Omental fat pad (tissue), 4 donors: Measurements from ENCODE around the gene TBC1D9. TPM values are rescaled to one million over a fixed set of nuclear protein-coding genes. Genes with fewer than 3 reads are reported as not detected.

Source experiments
- ATAC-seq: fragments of 150-250 bp; one replicate; pipeline ENCODE4 v1.9.1; 2016; ENCODE audit warnings: mild to moderate bottlenecking, moderate library complexity; ENCODE audit not compliant: low FRiP score
- DNase-seq: peaks from one replicate; pipeline ENCODE4 v3.0.0-alpha.2; 2019; ENCODE audit warnings: low spot score
- total RNA-seq, 4 donors: library from RNA; depleted of rRNA; stranded (reverse); fragments of >200 nt; gene quantifications; one replicate each; pipeline ENCODE4 v1.1.0, GENCODE V29; 2016
- TF ChIP-seq, protein P1 (sequence below), 3 donors: fragments of 450-650 bp; IDR thresholded peaks; one replicate each; pipeline ENCODE4 v1.5.1; 2016 to 2017; ENCODE audit warnings: antibody characterized with exemption in 3 of 3, mild to moderate bottlenecking in 3 of 3, moderate library complexity in 2 of 3

TBC1D9 gene
- 10 to 100 TPM; 29.6 to 60.3 (median 48.3) TPM for total RNA-seq

DNA sequence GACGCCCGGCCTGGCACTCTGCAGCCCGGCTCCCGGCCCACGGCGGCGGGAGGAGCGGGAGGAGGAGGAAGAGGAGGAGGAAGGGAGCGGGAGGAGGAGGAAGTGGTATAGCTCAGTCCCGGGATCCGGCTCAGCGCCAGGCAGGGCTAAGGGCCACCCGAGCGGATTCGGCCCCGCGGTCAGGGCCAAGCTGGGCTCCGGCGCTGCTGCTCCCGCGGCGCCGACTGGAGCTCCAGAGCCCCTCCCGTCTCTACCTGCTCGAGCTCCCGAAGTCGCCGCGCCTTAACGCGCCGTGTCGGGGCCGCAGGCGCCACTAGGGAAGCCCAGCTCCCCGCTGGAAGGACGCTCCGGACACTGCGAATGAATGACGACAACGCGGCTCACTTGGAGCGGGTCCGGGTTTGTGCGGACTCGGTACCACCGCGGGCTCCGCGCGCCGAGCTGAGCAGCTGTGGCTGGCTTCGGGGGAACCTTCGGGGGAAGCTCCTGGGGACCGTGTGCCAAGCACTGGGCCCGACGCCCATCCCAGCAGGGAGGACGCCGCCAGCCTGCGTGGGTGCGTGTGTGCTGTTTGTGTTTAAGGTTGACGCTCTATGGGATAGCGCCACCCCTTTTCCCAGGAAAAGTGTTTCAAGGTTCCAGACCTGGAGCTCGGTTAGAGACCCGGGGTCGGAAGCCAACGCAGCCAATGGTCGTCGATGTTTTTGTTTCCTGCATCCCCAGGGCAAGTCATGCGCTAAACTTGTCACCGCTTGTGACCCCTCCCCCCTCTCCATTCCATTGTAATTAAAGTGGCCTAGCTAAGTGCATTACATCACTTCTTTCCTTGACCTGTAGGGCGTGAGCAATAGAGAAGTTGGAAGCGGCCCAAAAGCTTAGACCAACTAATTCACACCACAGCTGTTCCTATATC is at the start of gene TBC1D9:
TSS of gene TBC1D9 (minus strand) at position 67 of the 913 bp plus-strand sequence. CDS start 340 bp downstream, outside the sequence.
- peak; percentile 75 for DNase-seq
- ATAC-seq, result peak; percentile 81
- TF ChIP-seq, protein P1, sequence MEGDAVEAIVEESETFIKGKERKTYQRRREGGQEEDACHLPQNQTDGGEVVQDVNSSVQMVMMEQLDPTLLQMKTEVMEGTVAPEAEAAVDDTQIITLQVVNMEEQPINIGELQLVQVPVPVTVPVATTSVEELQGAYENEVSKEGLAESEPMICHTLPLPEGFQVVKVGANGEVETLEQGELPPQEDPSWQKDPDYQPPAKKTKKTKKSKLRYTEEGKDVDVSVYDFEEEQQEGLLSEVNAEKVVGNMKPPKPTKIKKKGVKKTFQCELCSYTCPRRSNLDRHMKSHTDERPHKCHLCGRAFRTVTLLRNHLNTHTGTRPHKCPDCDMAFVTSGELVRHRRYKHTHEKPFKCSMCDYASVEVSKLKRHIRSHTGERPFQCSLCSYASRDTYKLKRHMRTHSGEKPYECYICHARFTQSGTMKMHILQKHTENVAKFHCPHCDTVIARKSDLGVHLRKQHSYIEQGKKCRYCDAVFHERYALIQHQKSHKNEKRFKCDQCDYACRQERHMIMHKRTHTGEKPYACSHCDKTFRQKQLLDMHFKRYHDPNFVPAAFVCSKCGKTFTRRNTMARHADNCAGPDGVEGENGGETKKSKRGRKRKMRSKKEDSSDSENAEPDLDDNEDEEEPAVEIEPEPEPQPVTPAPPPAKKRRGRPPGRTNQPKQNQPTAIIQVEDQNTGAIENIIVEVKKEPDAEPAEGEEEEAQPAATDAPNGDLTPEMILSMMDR (IDR thresholded peaks at IDR 0.05), result no peak

DNA sequence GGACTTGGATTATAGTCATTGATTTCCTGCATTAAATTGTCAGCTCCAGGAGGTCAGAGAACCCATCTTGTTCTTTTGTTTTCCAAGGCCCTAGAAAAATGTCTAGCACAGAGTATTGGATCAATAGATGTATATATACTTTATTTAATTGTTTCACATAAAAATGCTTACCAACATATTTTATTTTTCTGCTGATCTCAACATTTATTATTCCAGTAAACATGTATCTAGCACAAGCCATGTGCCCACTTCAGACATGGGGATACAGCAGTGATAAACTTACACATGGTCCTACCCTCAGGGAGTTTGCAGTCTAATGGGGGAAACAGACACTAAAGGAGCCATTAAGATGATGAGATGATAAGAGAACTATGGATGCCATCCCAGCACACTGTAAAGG is 49.1 kb upstream of the TBC1D9 start:
- DNase-seq (no peak), ATAC-seq (no peak)
- TF ChIP-seq, protein P1 (IDR thresholded peaks at IDR 0.05), result no peak

DNA sequence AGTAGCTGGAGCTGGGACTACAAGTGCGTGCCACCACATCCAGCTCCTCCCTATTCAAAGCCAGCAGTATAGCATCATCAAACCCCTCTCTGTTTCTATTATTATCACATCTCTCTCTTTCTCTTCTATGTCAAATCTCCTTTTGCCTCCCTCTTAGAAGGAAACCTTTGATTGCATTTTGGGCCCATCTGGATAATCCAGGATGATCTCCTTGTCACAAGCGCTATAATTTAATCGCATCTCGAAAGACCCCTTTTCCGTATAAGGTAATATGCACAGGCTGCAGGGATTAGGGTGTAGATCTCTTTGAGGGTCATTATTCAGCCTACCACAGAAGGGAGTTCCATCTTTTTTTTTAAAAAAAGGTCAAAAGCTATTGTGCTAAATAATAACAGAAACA is 46.4 kb upstream of the TBC1D9 start:
- TF ChIP-seq, protein P1 (IDR thresholded peaks at IDR 0.05), result no peak
- DNase-seq (no peak), ATAC-seq (no peak)

DNA sequence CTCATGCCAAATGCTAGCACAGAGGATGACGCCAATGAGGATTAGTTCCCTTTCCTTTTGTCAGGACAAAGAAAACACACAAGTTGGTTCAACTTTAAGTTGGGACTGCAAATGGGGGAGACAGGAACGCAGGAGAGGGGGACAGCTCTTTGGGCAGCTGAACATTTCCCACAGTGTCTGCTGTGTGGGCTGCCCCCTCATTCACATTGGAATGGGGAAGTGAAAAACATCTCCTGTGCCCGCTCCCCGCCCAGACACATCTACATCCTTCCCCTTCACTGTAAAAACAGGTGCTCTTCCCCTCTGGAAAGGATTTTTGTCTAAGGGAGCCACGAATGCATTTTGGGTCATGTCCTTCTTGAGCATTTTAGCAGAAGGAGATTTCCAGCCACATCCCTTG is 44.5 kb upstream of the TBC1D9 start:
- ATAC-seq (no peak), DNase-seq (no peak)
- TF ChIP-seq, protein P1 (IDR thresholded peaks at IDR 0.05), result no peak

DNA sequence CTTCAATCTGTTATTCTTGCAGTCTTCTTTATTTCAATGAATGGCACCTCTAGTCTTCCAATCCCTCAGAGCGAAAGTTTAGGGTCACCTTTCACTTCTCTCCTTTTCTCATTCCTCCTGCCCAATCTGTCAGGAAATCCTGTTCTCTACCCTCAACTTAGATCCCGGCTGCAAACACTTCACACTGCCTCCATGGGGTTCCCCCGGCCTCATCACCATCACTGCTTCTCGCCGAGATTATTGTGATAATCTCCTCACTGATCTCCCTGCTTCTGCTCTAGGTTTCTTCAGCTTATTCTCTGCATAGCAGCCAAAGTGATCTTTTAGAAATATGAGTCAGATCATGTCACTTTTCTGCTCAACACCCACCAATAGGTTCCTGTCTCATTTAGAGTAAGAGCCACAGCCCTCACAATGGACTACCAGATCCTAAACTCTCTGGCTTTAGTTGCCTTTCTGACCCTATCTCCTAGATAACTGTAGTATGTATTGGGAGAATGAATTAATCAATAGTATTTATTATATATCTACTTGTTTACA is 43.6 kb upstream of the TBC1D9 start:
- DNase-seq (no peak), ATAC-seq (no peak)
- TF ChIP-seq, protein P1 (IDR thresholded peaks at IDR 0.05), result no peak

DNA sequence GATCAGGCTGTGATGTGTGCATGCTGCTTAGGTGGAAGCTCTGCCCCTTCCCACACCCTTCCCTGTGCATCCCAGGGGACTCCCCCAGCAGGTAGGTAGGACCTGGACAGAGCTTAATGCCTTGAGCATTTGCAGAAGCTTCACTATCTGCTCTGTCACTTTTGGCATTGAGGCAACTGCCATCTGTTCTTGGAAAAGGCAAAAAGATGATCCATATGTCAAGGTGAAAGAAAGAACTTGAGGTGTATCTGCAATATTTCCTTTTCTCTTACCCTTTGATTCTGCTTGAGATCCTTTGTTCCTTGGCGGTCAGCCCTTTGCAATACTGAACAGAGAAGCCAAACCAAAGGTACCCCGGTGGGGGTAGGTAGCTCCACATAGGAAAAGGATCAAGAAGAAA is 37.1 kb upstream of the TBC1D9 start:
- TF ChIP-seq, protein P1 (IDR thresholded peaks at IDR 0.05), result no peak
- ATAC-seq (no peak), DNase-seq (no peak)
